GM18909 (cell line): ENCODE measurements around the gene CFAP54.

Experiments used
- ATAC-seq: cut with Tn5 transposase; IDR thresholded peaks from one replicate; pipeline ENCODE4 v1.9.1; 2021; ENCODE audit warnings: mild to moderate bottlenecking; ENCODE audit not compliant: unreplicated experiment, poor library complexity

Gene CFAP54

GRCh38 chr12:96870946-96871345 is 381.6 kb downstream of the CFAP54 start:
- no peak for ATAC-seq

GRCh38 chr12:96872961-96873360 is 383.6 kb downstream of the CFAP54 start:
- no peak for ATAC-seq

GRCh38 chr12:96874211-96874610 is 384.8 kb downstream of the CFAP54 start:
- ATAC-seq: no peak

- no peak for ATAC-seq
Observed at GRCh38 chr12:96876966-96877365, 387.6 kb downstream of the CFAP54 start.

- ATAC-seq: no peak
Observed at GRCh38 chr12:96878704-96879103, 389.3 kb downstream of the CFAP54 start.

GRCh38 chr12:96879301-96879700 is 389.9 kb downstream of the CFAP54 start:
- ATAC-seq: no peak

GRCh38 chr12:96880220-96880619 is 390.8 kb downstream of the CFAP54 start:
- ATAC-seq: no peak

GRCh38 chr12:96881608-96882007 is 392.2 kb downstream of the CFAP54 start:
- ATAC-seq: no peak

- no peak for ATAC-seq
Observed at GRCh38 chr12:96882862-96883261, 393.5 kb downstream of the CFAP54 start.

GRCh38 chr12:96883571-96883970 is 394.2 kb downstream of the CFAP54 start:
- ATAC-seq: no peak

- ATAC-seq: no peak
Observed at GRCh38 chr12:96886998-96887677, 397.8 kb downstream of the CFAP54 start.

- ATAC-seq: no peak
Observed at GRCh38 chr12:96889273-96889933, 400.0 kb downstream of the CFAP54 start.

GRCh38 chr12:96890331-96890730 is 401.0 kb downstream of the CFAP54 start:
- ATAC-seq: no peak

- ATAC-seq: no peak
Observed at GRCh38 chr12:96892104-96892503, 402.7 kb downstream of the CFAP54 start.

GRCh38 chr12:96897421-96897820 is 408.0 kb downstream of the CFAP54 start:
- no peak for ATAC-seq

- ATAC-seq: no peak
Observed at GRCh38 chr12:96901175-96901574, 411.8 kb downstream of the CFAP54 start.

GRCh38 chr12:96902076-96902475 is 412.7 kb downstream of the CFAP54 start:
- no peak for ATAC-seq

- no peak for ATAC-seq
Observed at GRCh38 chr12:96906498-96906848, 417.1 kb downstream of the CFAP54 start.

- peak; percentile 96 for ATAC-seq
Observed at GRCh38 chr12:96906849-96907670, 417.7 kb downstream of the CFAP54 start, which contains the start of gene NEDD1. NEDD1 (plus strand) TSS chr12:96907257; CDS start chr12:96909760, 2,503 bp downstream.

- ATAC-seq: peak; percentile 29
Observed at GRCh38 chr12:96907671-96908422, 418.5 kb downstream of the CFAP54 start.

GRCh38 chr12:96908423-96908675 is 419.0 kb downstream of the CFAP54 start:
- no peak for ATAC-seq
